Stomach (tissue), 9 donors: ENCODE results near the gene WIZ. TPM values are rescaled to one million over a fixed set of nuclear protein-coding genes. Genes with fewer than 3 reads are reported as not detected.

Experiments
- DNase-seq, 2 donors: peaks; one replicate each; pipeline versions ENCODE4 v3.0.0 to v3.0.0-alpha.2; 2013 to 2019
- H3K27ac ChIP-seq, 5 donors: fragments of 200-600 bp in 4 of 5; sonication (generic) in 4 of 5; one replicate each; pipeline ENCODE4 v1.5.1; 2013 to 2019; ENCODE audit warnings: mild to moderate bottlenecking in 1 of 5, moderate library complexity in 1 of 5
- H3K27me3 ChIP-seq, 3 donors: fragments of 200-600 bp; sonication (generic); one replicate each; pipeline ENCODE4 v1.5.1; 2017 to 2019; ENCODE audit warnings: mixed run types in 1 of 3
- H3K36me3 ChIP-seq, 4 donors: fragments of 200-600 bp; sonication (generic); 1 replicate in 3 of 4; 2 replicates in 1 of 4; pipeline ENCODE4 v1.5.1; 2016 to 2019
- H3K4me1 ChIP-seq, 4 donors: fragments of 200-600 bp; sonication (generic); one replicate each; pipeline ENCODE4 v1.5.1; 2016 to 2019
- H3K4me3 ChIP-seq, 4 donors: fragments of 200-600 bp; sonication (generic) in 3 of 4; one replicate each; pipeline ENCODE4 v1.5.1; 2016 to 2019; ENCODE audit warnings: mild to moderate bottlenecking in 1 of 4
- H3K9me3 ChIP-seq, 4 donors: fragments of 200-600 bp; sonication (generic); one replicate each; pipeline ENCODE4 v1.5.1; 2016 to 2019
- CTCF ChIP-seq, 7 experiments: fragments of 450-650 bp in 4 of 7; fragments of 200-600 bp in 3 of 7; sonication (generic) in 3 of 7; IDR thresholded peaks; one replicate each; pipeline ENCODE4 v1.5.1; 2016 to 2019; ENCODE audit warnings: antibody characterized with exemption in 7 of 7, control low read depth in 2 of 7, mild to moderate bottlenecking in 1 of 7
- EP300 ChIP-seq: sonication (generic); formaldehyde crosslinking; IDR thresholded peaks from one replicate; pipeline ENCODE4 v1.6.1; 2017; ENCODE audit warnings: antibody characterized with exemption
- POLR2A ChIP-seq, 4 donors: fragments of 450-650 bp; IDR thresholded peaks; one replicate each; pipeline ENCODE4 v1.6.1; 2016; ENCODE audit warnings: antibody characterized with exemption in 4 of 4, control low read depth in 2 of 4, mild to moderate bottlenecking in 1 of 4, moderate library complexity in 1 of 4
- POLR2AphosphoS5 ChIP-seq, 3 donors: sonication (generic); formaldehyde crosslinking; IDR thresholded peaks; one replicate each; pipeline ENCODE4 v1.6.1; 2016; ENCODE audit warnings: antibody characterized with exemption in 3 of 3
- WGBS, 5 donors: extraction: QIAGEN DNeasy Blood & Tissue Kit in 3 of 5; methylation state at CpG; one replicate each; pipeline versions ENCODE4 v1.1.5 to v1.1.7; 2013 to 2018; 5-methylcytosine and 5-hydroxymethylcytosine counted together
- intact Hi-C: fragments of 100-400 bp; cut with DNase I; formaldehyde crosslinking; loops from one replicate; pipeline ENCODE4 v1.15.1; 2023; ENCODE audit warnings: low total_unique reads
- polyA plus RNA-seq, 3 donors: library from polyadenylated mRNA; stranded (reverse); fragments of 200-250 nt; gene quantifications; one replicate each; pipeline ENCODE4 v1.2.3, GENCODE V29; 2013
- total RNA-seq, 5 donors: library from RNA; depleted of rRNA; stranded (reverse); fragments of >200 nt; gene quantifications; one replicate each; pipeline versions ENCODE4 v1.1.0 to v1.2.3, GENCODE V29; 2014 to 2016
- donor health status: healthy with polysubstance abuse.
- donor health status: Bipolar disorder and iron deficiency.
- donor health status: healthy.

The WIZ gene
- total and polyA plus RNA-seq, 8 donors, result 13.9 to 124 (median 18.3) TPM

GRCh38 chr19:15394426-15394825 is 55.3 kb downstream of the WIZ start:
- no peak for TF ChIP-seq POLR2AphosphoS5 (IDR thresholded peaks at IDR 0.05)
- no peak for TF ChIP-seq EP300
- no peak for TF ChIP-seq POLR2A (IDR thresholded peaks at IDR 0.05)
- no peak for TF ChIP-seq CTCF (IDR thresholded peaks at IDR 0.05)
- no peak overlapping the region for H3K4me3 ChIP-seq
- H3K36me3 ChIP-seq, result peaks cover 56 to 93% (median 88%) of the 10 kb centered on the region in 4 donors
- no peaks in the 10 kb centered on the region for H3K27me3 ChIP-seq
- 88 to 92% (median 89%) methylated on average over 5 of the region's 5 CpGs for WGBS, 5 donors
- H3K9me3 ChIP-seq, result no peaks in the 10 kb centered on the region
- DNase-seq, result no peak
- H3K27ac ChIP-seq, result no peak overlapping the region
- intact Hi-C loops, result no loop called here
- peaks cover 0 to 14% (median 3%) of the 10 kb centered on the region in 4 donors for H3K4me1 ChIP-seq

- no peak for DNase-seq
- no peaks in the 10 kb centered on the region for H3K9me3 ChIP-seq
- intact Hi-C loops, result no loop called here
- H3K4me1 ChIP-seq, result peaks cover 0 to 14% (median 3%) of the 10 kb centered on the region in 4 donors
- H3K36me3 ChIP-seq, result peaks cover 55 to 93% (median 88%) of the 10 kb centered on the region in 4 donors
- H3K27me3 ChIP-seq, result no peaks in the 10 kb centered on the region
- TF ChIP-seq EP300, result no peak
- no peak for TF ChIP-seq CTCF (IDR thresholded peaks at IDR 0.05)
- no peak for TF ChIP-seq POLR2A (IDR thresholded peaks at IDR 0.05)
- TF ChIP-seq POLR2AphosphoS5 (IDR thresholded peaks at IDR 0.05), result no peak
- H3K4me3 ChIP-seq, result no peak overlapping the region
- no peak overlapping the region for H3K27ac ChIP-seq
Observed at GRCh38 chr19:15393963-15394362, 55.8 kb downstream of the WIZ start.

GRCh38 chr19:15390814-15391213 is 58.9 kb downstream of the WIZ start:
- Histone ChIP-seq H3K4me1 (peaks cover 0 to 14% (median 3%) of the 10 kb centered on the region in 4 donors), H3K27ac (no peak overlapping the region), H3K27me3 (no peaks in the 10 kb centered on the region), H3K9me3 (no peaks in the 10 kb centered on the region), H3K36me3 (peaks cover 24 to 80% (median 74%) of the 10 kb centered on the region in 4 donors), H3K4me3 (no peak overlapping the region)
- 65 to 73% (median 72%) methylated on average over 2 of the region's 2 CpGs for WGBS, 5 donors
- intact Hi-C loops, result no loop called here
- TF ChIP-seq POLR2AphosphoS5 (IDR thresholded peaks at IDR 0.05) (no peak), CTCF (IDR thresholded peaks at IDR 0.05) (no peak), EP300 (no peak), POLR2A (IDR thresholded peaks at IDR 0.05) (no peak)
- DNase-seq, result no peak

GRCh38 chr19:15381864-15382263 is 67.9 kb downstream of the WIZ start:
- no peaks in the 10 kb centered on the region for H3K9me3 ChIP-seq
- no peak for TF ChIP-seq CTCF (IDR thresholded peaks at IDR 0.05)
- no peak for TF ChIP-seq POLR2A (IDR thresholded peaks at IDR 0.05)
- no peak for TF ChIP-seq POLR2AphosphoS5 (IDR thresholded peaks at IDR 0.05)
- no peak for TF ChIP-seq EP300

More at GRCh38 chr19:15381864-15382263, 67.9 kb downstream of the WIZ start:
- WGBS, 5 donors, result 83 to 96% (median 93%) methylated on average over 6 of the region's 6 CpGs
- Histone ChIP-seq H3K36me3 (peaks cover 0 to 14% (median 6%) of the 10 kb centered on the region in 4 donors), H3K4me3 (no peak overlapping the region), H3K27me3 (no peaks in the 10 kb centered on the region), H3K4me1 (peaks cover 20 to 29% (median 27%) of the 10 kb centered on the region in 4 donors), H3K27ac (no peak overlapping the region)
- intact Hi-C loops, result no loop called here
- DNase-seq, result no peak
